ENCODE data around the gene WSCD2.

The WSCD2 gene

DNA sequence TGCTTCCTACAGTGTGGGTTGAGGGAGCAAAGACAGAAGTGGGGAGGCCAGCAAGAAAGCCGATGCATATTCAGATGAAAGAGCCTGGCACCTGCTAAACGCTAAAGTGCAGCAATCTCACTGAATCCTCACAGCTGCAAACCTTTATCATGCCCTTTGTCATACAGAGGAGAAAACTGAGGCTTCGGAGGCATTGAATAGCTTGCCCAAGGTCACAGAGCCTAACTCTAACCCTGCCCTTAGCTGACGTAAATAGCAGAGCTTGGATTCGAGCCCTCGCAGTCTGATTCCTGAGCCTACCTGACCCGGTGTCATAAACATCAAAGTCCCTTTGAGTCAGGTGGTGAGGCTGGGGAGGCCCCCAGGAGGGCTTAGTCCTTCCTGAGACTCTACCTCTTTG, 155.1 kb downstream of the WSCD2 start:
- Histone ChIP-seq H4K20me1 (ENCODE audit: insufficient read depth, low read length, poor library complexity, severe bottlenecking) (no peaks in the 10 kb centered on the region), H3K4me3 (ENCODE audit: low read length, poor library complexity, severe bottlenecking) (no peak overlapping the region), H3K9ac (ENCODE audit: low read depth, low read length, poor library complexity, severe bottlenecking) (no peak overlapping the region), H3K9me3 (ENCODE audit: insufficient read depth, low read depth, low read length) (no peaks in the 10 kb centered on the region), H3F3A (ENCODE audit: low read depth) (no peaks in the 10 kb centered on the region), H2AFZ (ENCODE audit: low read length) (no peak overlapping the region), H3K9me2 (replicated peaks; ENCODE audit: low read depth, low read length) (no peaks in the 10 kb centered on the region), H3K27me3 (ENCODE audit: insufficient read depth, low read length, poor library complexity, severe bottlenecking) (no peaks in the 10 kb centered on the region), H3K36me3 (ENCODE audit: insufficient read depth, low read length) (no peaks in the 10 kb centered on the region), H3K79me2 (ENCODE audit: insufficient read depth, low read length) (no peaks in the 10 kb centered on the region), H3K4me1 (ENCODE audit: insufficient read depth, low read length, poor library complexity, severe bottlenecking) (peaks cover 9% of the 10 kb centered on the region), H3K4me2 (ENCODE audit: low read depth, low read length, poor library complexity, severe bottlenecking) (no peak overlapping the region)
- TF ChIP-seq EZH2phosphoT487 (IDR thresholded peaks at IDR 0.05; ENCODE audit: borderline replicate concordance) = no peak
- TF ChIP-seq, protein P1, sequence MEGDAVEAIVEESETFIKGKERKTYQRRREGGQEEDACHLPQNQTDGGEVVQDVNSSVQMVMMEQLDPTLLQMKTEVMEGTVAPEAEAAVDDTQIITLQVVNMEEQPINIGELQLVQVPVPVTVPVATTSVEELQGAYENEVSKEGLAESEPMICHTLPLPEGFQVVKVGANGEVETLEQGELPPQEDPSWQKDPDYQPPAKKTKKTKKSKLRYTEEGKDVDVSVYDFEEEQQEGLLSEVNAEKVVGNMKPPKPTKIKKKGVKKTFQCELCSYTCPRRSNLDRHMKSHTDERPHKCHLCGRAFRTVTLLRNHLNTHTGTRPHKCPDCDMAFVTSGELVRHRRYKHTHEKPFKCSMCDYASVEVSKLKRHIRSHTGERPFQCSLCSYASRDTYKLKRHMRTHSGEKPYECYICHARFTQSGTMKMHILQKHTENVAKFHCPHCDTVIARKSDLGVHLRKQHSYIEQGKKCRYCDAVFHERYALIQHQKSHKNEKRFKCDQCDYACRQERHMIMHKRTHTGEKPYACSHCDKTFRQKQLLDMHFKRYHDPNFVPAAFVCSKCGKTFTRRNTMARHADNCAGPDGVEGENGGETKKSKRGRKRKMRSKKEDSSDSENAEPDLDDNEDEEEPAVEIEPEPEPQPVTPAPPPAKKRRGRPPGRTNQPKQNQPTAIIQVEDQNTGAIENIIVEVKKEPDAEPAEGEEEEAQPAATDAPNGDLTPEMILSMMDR (conservative IDR thresholded peaks at IDR 0.05; ENCODE audit: low read length) = no peak

DNA sequence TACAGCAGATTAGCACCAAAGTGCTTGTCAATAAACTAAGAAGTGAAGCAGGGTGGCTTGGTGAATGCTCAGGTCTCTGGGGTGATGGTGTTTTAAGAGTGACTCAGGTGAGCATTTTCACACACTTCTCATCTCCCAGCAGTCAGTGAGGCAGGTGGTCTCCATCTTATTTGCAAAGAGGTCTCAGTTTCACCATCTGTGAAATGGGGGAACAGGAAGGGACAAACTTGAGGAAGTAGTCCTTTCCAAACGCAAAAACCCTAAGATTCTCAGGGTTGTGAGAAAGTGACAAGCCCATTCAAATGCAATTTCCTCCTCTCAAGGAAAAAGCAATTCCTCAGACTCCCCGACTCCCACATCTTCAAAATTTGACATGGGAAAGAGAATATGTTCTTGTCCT, 155.9 kb downstream of the WSCD2 start:
- peaks cover 9% of the 10 kb centered on the region for H3K4me1 ChIP-seq (ENCODE audit: insufficient read depth, low read length, poor library complexity, severe bottlenecking)
- H3K79me2 ChIP-seq (ENCODE audit: insufficient read depth, low read length) = no peaks in the 10 kb centered on the region
- no peak overlapping the region for H3K4me2 ChIP-seq (ENCODE audit: low read depth, low read length, poor library complexity, severe bottlenecking)
- no peak overlapping the region for H2AFZ ChIP-seq (ENCODE audit: low read length)
- no peaks in the 10 kb centered on the region for H3K9me3 ChIP-seq (ENCODE audit: insufficient read depth, low read depth, low read length)
- H3K4me3 ChIP-seq (ENCODE audit: low read length, poor library complexity, severe bottlenecking) = no peak overlapping the region
- H4K20me1 ChIP-seq (ENCODE audit: insufficient read depth, low read length, poor library complexity, severe bottlenecking) = no peaks in the 10 kb centered on the region
- no peaks in the 10 kb centered on the region for H3K9me2 ChIP-seq (replicated peaks; ENCODE audit: low read depth, low read length)
- no peaks in the 10 kb centered on the region for H3K27me3 ChIP-seq (ENCODE audit: insufficient read depth, low read length, poor library complexity, severe bottlenecking)
- TF ChIP-seq, protein P1 (conservative IDR thresholded peaks at IDR 0.05; ENCODE audit: low read length) = no peak
- TF ChIP-seq EZH2phosphoT487 (IDR thresholded peaks at IDR 0.05; ENCODE audit: borderline replicate concordance) = no peak
- no peaks in the 10 kb centered on the region for H3K36me3 ChIP-seq (ENCODE audit: insufficient read depth, low read length)
- H3K9ac ChIP-seq (ENCODE audit: low read depth, low read length, poor library complexity, severe bottlenecking) = no peak overlapping the region
- H3F3A ChIP-seq (ENCODE audit: low read depth) = no peaks in the 10 kb centered on the region

DNA sequence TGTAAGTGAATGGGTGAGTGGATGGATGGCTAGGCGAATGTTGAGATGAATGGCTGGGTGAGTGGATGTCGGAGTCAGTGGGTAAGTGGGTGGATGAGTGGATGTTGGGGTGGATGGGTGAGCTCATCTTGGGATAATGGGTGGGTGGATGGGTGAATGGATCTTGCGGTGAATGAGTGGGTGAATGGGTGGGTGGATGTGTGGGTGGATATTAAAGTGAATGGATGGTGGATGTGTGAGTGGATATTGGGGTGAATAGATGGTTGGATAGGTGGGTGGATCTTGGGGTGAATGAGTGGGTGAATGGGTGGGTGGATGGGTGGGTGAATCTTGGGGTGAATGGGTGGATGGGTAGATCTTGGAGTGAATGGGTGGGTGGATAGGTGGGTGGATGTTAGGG, 158.1 kb downstream of the WSCD2 start:
- Histone ChIP-seq H3K79me2 (ENCODE audit: insufficient read depth, low read length) (no peaks in the 10 kb centered on the region), H3K4me3 (ENCODE audit: low read length, poor library complexity, severe bottlenecking) (no peak overlapping the region), H2AFZ (ENCODE audit: low read length) (no peak overlapping the region), H3K36me3 (ENCODE audit: insufficient read depth, low read length) (no peaks in the 10 kb centered on the region), H3K9me3 (ENCODE audit: insufficient read depth, low read depth, low read length) (no peaks in the 10 kb centered on the region), H3K4me2 (ENCODE audit: low read depth, low read length, poor library complexity, severe bottlenecking) (no peak overlapping the region), H4K20me1 (ENCODE audit: insufficient read depth, low read length, poor library complexity, severe bottlenecking) (no peaks in the 10 kb centered on the region), H3K9ac (ENCODE audit: low read depth, low read length, poor library complexity, severe bottlenecking) (no peak overlapping the region), H3K4me1 (ENCODE audit: insufficient read depth, low read length, poor library complexity, severe bottlenecking) (peaks cover 8% of the 10 kb centered on the region), H3F3A (ENCODE audit: low read depth) (no peaks in the 10 kb centered on the region), H3K27me3 (ENCODE audit: insufficient read depth, low read length, poor library complexity, severe bottlenecking) (no peaks in the 10 kb centered on the region), H3K9me2 (replicated peaks; ENCODE audit: low read depth, low read length) (no peaks in the 10 kb centered on the region)
- TF ChIP-seq, protein P1 (conservative IDR thresholded peaks at IDR 0.05; ENCODE audit: low read length) = no peak
- TF ChIP-seq EZH2phosphoT487 (IDR thresholded peaks at IDR 0.05; ENCODE audit: borderline replicate concordance) = no peak

Data from Loucy (cell line).